ENCODE data around the gene SBF2.

- TF ChIP-seq CTCF (IDR thresholded peaks at IDR 0.05; ENCODE audit: low read depth, low read length) (no peak), EZH2phosphoT487 (IDR thresholded peaks at IDR 0.05; ENCODE audit: low read depth) (no peak)
These were observed 537.6 kb downstream of the SBF2 start for GRCh38 chr11:9756461-9756860.
